Liver (tissue), 9 donors: ENCODE measurements around the gene PARVB. TPM values are rescaled to one million over a fixed set of nuclear protein-coding genes. Genes with fewer than 3 reads are reported as not detected.

ENCODE experiments used
- DNase-seq: peaks from one replicate; pipeline ENCODE4 v3.0.0-alpha.2; 2017; ENCODE audit warnings: low spot score
- H3K27ac ChIP-seq, 2 donors: one replicate each; pipeline ENCODE4 v1.7.0; 2013; ENCODE audit warnings: inconsistent platforms in 2 of 2, low read length in 2 of 2, control low read depth in 1 of 2, low read depth in 1 of 2, mild to moderate bottlenecking in 1 of 2
- H3K27me3 ChIP-seq, 4 donors: one replicate each; pipeline versions ENCODE4 v1.6.1 to v1.7.0; 2013; ENCODE audit warnings: low read length in 3 of 4, inconsistent platforms in 1 of 4, mild to moderate bottlenecking in 1 of 4, moderate library complexity in 1 of 4; ENCODE audit not compliant: control insufficient read depth in 4 of 4, insufficient read depth in 4 of 4
- H3K36me3 ChIP-seq, 4 donors: one replicate each; pipeline versions ENCODE4 v1.6.1 to v1.7.0; 2013; ENCODE audit warnings: low read length in 3 of 4, mild to moderate bottlenecking in 3 of 4, low read depth in 1 of 4, moderate library complexity in 1 of 4; ENCODE audit not compliant: control insufficient read depth in 4 of 4, insufficient read depth in 3 of 4
- H3K4me1 ChIP-seq, 4 donors: one replicate each; pipeline versions ENCODE4 v1.6.1 to v1.7.0; 2013; ENCODE audit warnings: low read length in 3 of 4, mild to moderate bottlenecking in 3 of 4, moderate library complexity in 1 of 4; ENCODE audit not compliant: control insufficient read depth in 4 of 4, insufficient read depth in 4 of 4
- H3K4me3 ChIP-seq, 3 donors: one replicate each; pipeline versions ENCODE4 v1.6.1 to v1.7.0; 2013; ENCODE audit warnings: low read length in 3 of 3, control low read depth in 1 of 3, low read depth in 1 of 3, mild to moderate bottlenecking in 1 of 3
- H3K9ac ChIP-seq, 2 donors: one replicate each; pipeline ENCODE4 v1.7.0; 2013; ENCODE audit warnings: low read length in 2 of 2, mild to moderate bottlenecking in 2 of 2, moderate library complexity in 2 of 2, control low read depth in 1 of 2, low read depth in 1 of 2
- H3K9me3 ChIP-seq, 4 donors: one replicate each; pipeline versions ENCODE4 v1.6.1 to v1.7.0; 2013; ENCODE audit warnings: low read length in 3 of 4; ENCODE audit not compliant: control insufficient read depth in 4 of 4
- FOXA2 ChIP-seq: IDR thresholded peaks from 2 replicates; pipeline ENCODE4 v1.6.1; 2016; ENCODE audit warnings: antibody characterized with exemption
- GABPA ChIP-seq, 2 donors: IDR thresholded peaks in 1 of 2; conservative IDR thresholded peaks in 1 of 2; 2 replicates each; pipeline ENCODE4 v1.6.1; 2016; ENCODE audit warnings: antibody characterized with exemption in 2 of 2, mild to moderate bottlenecking in 1 of 2, moderate library complexity in 1 of 2
- HNF4A ChIP-seq, 2 donors: conservative IDR thresholded peaks; 2 replicates each; pipeline ENCODE4 v1.6.1; 2016; ENCODE audit warnings: antibody characterized with exemption in 2 of 2, mild to moderate bottlenecking in 2 of 2
- HNF4G ChIP-seq: IDR thresholded peaks from 2 replicates; pipeline ENCODE4 v1.6.1; 2016; ENCODE audit warnings: antibody characterized with exemption
- JUND ChIP-seq, 2 donors: IDR thresholded peaks; 2 replicates each; pipeline ENCODE4 v1.6.1; 2016; ENCODE audit warnings: antibody characterized with exemption in 2 of 2
- NR2F2 ChIP-seq: IDR thresholded peaks from 2 replicates; pipeline ENCODE4 v1.6.1; 2016; ENCODE audit warnings: antibody characterized with exemption
- RAD21 ChIP-seq, 2 donors: IDR thresholded peaks; 2 replicates each; pipeline ENCODE4 v1.6.1; 2016; ENCODE audit warnings: antibody characterized with exemption in 2 of 2, mild to moderate bottlenecking in 2 of 2
- RXRA ChIP-seq, 2 donors: IDR thresholded peaks; 2 replicates each; pipeline ENCODE4 v1.6.1; 2017 to 2018; ENCODE audit warnings: antibody characterized with exemption in 2 of 2, mild to moderate bottlenecking in 1 of 2
- TAF1 ChIP-seq: conservative IDR thresholded peaks from 2 replicates; pipeline ENCODE4 v1.6.1; 2016; ENCODE audit warnings: antibody characterized with exemption, mild to moderate bottlenecking
- YY1 ChIP-seq: IDR thresholded peaks from 2 replicates; pipeline ENCODE4 v1.6.1; 2016; ENCODE audit warnings: antibody characterized with exemption, mild to moderate bottlenecking
- ZBTB33 ChIP-seq: IDR thresholded peaks from 2 replicates; pipeline ENCODE4 v1.6.1; 2016; ENCODE audit warnings: antibody characterized with exemption
- WGBS: extraction: QIAGEN DNeasy Blood & Tissue Kit; methylation state at CpG from one replicate; pipeline ENCODE4 v1.1.7; 2013; 5-methylcytosine and 5-hydroxymethylcytosine counted together
- polyA plus RNA-seq, 2 donors: library from polyadenylated mRNA; stranded (reverse) in 1 of 2; unstranded in 1 of 2; fragments of 200-250 nt in 1 of 2; fragments of >200 nt in 1 of 2; fragmentation: Nextera tagmentation in 1 of 2; extraction: Ambion mirVana in 1 of 2; gene quantifications; one replicate each; pipeline versions ENCODE4 v1.2.1 to v1.2.3, GENCODE V29; 2013 to 2015
- total RNA-seq, 2 donors: library from RNA; depleted of rRNA; stranded (reverse); fragments of >200 nt; gene quantifications; one replicate each; pipeline ENCODE4 v1.2.3, GENCODE V29; 2014
- TF ChIP-seq, protein P1 (sequence below): fragments of 150-350 bp; IDR thresholded peaks from 2 replicates; pipeline ENCODE4 v1.5.1; 2017; ENCODE audit warnings: improper control_type of control experiment, low read depth, low read length; ENCODE audit not compliant: missing input control
- TF ChIP-seq, protein P2 (sequence below): IDR thresholded peaks from 2 replicates; pipeline ENCODE4 v1.6.1; 2016; ENCODE audit warnings: antibody characterized with exemption
- TF ChIP-seq, protein P3 (sequence below): IDR thresholded peaks from 2 replicates; pipeline ENCODE4 v1.6.1; 2016; ENCODE audit warnings: antibody characterized with exemption
- TF ChIP-seq, protein P4 (sequence below): IDR thresholded peaks from 2 replicates; pipeline ENCODE4 v1.6.1; 2016; ENCODE audit warnings: antibody characterized with exemption, mild to moderate bottlenecking
- donor health status: healthy.
- donor health status: healthy.
- donor health status: healthy.
- donor health status: healthy.
- donor health status: healthy.

PARVB gene
- total and polyA plus RNA-seq, 4 donors, result 3.2 to 55.5 (median 17.7) TPM

GRCh38 chr22:44145544-44145943 lies 121.4 kb downstream of the PARVB start:
- Histone ChIP-seq H3K4me1 (no peaks in the 10 kb centered on the region), H3K9me3 (no peaks in the 10 kb centered on the region), H3K27me3 (no peaks in the 10 kb centered on the region), H3K4me3 (no peak overlapping the region), H3K27ac (no peak overlapping the region), H3K36me3 (no peaks in the 10 kb centered on the region), H3K9ac (no peak overlapping the region)
- DNase-seq, result no peak
- 90% methylated on average over 8 of the region's 8 CpGs for WGBS
- TF ChIP-seq FOXA2, result no peak
- TF ChIP-seq, protein P1, sequence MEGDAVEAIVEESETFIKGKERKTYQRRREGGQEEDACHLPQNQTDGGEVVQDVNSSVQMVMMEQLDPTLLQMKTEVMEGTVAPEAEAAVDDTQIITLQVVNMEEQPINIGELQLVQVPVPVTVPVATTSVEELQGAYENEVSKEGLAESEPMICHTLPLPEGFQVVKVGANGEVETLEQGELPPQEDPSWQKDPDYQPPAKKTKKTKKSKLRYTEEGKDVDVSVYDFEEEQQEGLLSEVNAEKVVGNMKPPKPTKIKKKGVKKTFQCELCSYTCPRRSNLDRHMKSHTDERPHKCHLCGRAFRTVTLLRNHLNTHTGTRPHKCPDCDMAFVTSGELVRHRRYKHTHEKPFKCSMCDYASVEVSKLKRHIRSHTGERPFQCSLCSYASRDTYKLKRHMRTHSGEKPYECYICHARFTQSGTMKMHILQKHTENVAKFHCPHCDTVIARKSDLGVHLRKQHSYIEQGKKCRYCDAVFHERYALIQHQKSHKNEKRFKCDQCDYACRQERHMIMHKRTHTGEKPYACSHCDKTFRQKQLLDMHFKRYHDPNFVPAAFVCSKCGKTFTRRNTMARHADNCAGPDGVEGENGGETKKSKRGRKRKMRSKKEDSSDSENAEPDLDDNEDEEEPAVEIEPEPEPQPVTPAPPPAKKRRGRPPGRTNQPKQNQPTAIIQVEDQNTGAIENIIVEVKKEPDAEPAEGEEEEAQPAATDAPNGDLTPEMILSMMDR, result no peak
- TF ChIP-seq RXRA (IDR thresholded peaks at IDR 0.05), result no peak
- TF ChIP-seq, protein P2, sequence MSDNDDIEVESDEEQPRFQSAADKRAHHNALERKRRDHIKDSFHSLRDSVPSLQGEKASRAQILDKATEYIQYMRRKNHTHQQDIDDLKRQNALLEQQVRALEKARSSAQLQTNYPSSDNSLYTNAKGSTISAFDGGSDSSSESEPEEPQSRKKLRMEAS, result no peak
- TF ChIP-seq JUND (IDR thresholded peaks at IDR 0.05), result no peak
- TF ChIP-seq HNF4G, result no peak
- TF ChIP-seq ZBTB33, result no peak
- no peak for TF ChIP-seq HNF4A (conservative IDR thresholded peaks at IDR 0.05)
- TF ChIP-seq GABPA (IDR thresholded peaks at IDR 0.05 in 1 of 2, conservative IDR thresholded peaks at IDR 0.05 in 1 of 2), result no peak
- no peak for TF ChIP-seq NR2F2
- TF ChIP-seq TAF1, result no peak
- no peak for TF ChIP-seq YY1
- TF ChIP-seq, protein P3, sequence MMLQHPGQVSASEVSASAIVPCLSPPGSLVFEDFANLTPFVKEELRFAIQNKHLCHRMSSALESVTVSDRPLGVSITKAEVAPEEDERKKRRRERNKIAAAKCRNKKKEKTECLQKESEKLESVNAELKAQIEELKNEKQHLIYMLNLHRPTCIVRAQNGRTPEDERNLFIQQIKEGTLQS, result no peak
- TF ChIP-seq, protein P4, sequence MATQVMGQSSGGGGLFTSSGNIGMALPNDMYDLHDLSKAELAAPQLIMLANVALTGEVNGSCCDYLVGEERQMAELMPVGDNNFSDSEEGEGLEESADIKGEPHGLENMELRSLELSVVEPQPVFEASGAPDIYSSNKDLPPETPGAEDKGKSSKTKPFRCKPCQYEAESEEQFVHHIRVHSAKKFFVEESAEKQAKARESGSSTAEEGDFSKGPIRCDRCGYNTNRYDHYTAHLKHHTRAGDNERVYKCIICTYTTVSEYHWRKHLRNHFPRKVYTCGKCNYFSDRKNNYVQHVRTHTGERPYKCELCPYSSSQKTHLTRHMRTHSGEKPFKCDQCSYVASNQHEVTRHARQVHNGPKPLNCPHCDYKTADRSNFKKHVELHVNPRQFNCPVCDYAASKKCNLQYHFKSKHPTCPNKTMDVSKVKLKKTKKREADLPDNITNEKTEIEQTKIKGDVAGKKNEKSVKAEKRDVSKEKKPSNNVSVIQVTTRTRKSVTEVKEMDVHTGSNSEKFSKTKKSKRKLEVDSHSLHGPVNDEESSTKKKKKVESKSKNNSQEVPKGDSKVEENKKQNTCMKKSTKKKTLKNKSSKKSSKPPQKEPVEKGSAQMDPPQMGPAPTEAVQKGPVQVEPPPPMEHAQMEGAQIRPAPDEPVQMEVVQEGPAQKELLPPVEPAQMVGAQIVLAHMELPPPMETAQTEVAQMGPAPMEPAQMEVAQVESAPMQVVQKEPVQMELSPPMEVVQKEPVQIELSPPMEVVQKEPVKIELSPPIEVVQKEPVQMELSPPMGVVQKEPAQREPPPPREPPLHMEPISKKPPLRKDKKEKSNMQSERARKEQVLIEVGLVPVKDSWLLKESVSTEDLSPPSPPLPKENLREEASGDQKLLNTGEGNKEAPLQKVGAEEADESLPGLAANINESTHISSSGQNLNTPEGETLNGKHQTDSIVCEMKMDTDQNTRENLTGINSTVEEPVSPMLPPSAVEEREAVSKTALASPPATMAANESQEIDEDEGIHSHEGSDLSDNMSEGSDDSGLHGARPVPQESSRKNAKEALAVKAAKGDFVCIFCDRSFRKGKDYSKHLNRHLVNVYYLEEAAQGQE, result no peak
- TF ChIP-seq RAD21 (IDR thresholded peaks at IDR 0.05), result no peak
